ENCODE data around the gene CPN2.

Gene CPN2

GRCh38 chr3:194355379-194355778 is 4.3 kb upstream of the CPN2 start:
- POLR2A ChIA-PET: interaction anchor here (0.7 kb wide), 1 partner anchor 23 kb away, joined by 3 read pairs; no protein-coding TSS in a partner anchor
- DNase-seq (ENCODE audit: low read depth, low spot score): no peak
- CTCF ChIA-PET: interaction anchor here (1.0 to 17.5 kb wide), 3 partner anchors 13 to 49 kb away, joined by 3 to 274 read pairs (median 4); no protein-coding TSS in a partner anchor
- no peak overlapping the region for H3K4me3 ChIP-seq (ENCODE audit: low read depth, low read length)
- TF ChIP-seq, protein P1, sequence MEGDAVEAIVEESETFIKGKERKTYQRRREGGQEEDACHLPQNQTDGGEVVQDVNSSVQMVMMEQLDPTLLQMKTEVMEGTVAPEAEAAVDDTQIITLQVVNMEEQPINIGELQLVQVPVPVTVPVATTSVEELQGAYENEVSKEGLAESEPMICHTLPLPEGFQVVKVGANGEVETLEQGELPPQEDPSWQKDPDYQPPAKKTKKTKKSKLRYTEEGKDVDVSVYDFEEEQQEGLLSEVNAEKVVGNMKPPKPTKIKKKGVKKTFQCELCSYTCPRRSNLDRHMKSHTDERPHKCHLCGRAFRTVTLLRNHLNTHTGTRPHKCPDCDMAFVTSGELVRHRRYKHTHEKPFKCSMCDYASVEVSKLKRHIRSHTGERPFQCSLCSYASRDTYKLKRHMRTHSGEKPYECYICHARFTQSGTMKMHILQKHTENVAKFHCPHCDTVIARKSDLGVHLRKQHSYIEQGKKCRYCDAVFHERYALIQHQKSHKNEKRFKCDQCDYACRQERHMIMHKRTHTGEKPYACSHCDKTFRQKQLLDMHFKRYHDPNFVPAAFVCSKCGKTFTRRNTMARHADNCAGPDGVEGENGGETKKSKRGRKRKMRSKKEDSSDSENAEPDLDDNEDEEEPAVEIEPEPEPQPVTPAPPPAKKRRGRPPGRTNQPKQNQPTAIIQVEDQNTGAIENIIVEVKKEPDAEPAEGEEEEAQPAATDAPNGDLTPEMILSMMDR (IDR thresholded peaks at IDR 0.05; ENCODE audit: insufficient read depth, low read length, missing control alignments): no peak

DNA sequence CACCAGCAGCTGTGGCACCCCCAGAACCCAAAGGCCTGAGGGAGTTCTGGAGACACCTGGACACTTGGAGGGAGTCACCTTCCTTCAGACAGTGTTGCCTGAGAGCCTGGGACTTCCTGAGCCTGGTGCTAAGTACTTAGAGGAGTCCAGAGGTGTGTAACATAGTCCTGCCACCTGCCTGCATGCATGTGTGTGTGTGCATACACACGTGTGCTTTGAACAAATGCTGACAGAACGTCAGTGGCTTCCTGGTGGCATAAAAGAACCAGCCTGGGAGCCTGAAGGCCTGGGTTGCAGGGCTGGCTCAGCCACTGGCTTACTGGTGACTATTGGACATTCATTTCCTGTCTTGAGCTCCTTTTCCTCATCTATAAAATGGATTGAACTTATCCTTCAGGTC is 3.2 kb upstream of the CPN2 start:
- TF ChIP-seq, protein P1 (IDR thresholded peaks at IDR 0.05; ENCODE audit: insufficient read depth, low read length, missing control alignments): no peak
- CTCF ChIA-PET: interaction anchor here (1.2 to 17.5 kb wide), 2 partner anchors 10 to 12 kb away, joined by 4 to 274 read pairs; no protein-coding TSS in a partner anchor
- no peak overlapping the region for H3K4me3 ChIP-seq (ENCODE audit: low read depth, low read length)
- no peak for DNase-seq (ENCODE audit: low read depth, low spot score)
- POLR2A ChIA-PET: no interaction called here

DNA sequence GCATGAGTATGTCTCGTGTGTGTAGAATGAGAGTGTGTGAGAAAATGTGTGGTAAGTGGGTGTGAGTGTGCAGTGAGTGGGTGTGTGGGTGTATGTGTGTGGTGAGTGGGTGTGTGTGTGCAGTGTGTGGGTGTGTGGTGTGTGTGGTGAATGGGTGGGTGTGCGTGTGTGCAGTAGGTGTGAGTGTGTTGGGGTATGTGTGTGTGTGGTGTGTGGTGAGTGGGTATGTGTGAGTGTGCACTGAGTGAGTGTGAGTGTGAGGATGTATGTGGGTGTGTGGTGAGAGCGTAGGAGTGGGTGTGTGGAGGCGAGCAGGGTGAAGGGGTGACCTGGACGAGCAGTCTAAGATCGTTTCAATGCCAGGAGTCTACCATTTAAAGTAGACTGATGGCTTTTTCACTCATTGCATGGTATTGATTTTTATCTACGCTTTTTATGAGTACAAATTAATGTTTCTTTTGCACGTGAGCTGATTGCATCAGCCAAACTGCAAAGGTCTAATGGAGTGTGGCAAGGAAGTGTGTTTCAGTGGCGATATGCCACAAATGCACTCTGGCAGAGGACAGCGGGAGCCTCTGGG is 1.6 kb upstream of the CPN2 start:
- no peak for DNase-seq (ENCODE audit: low read depth, low spot score)
- CTCF ChIA-PET: interaction anchor here (17.5 kb wide), 1 partner anchor 10 kb away, joined by 274 read pairs; no protein-coding TSS in a partner anchor
- POLR2A ChIA-PET: no interaction called here
- H3K4me3 ChIP-seq (ENCODE audit: low read depth, low read length): no peak overlapping the region
- TF ChIP-seq, protein P1 (IDR thresholded peaks at IDR 0.05; ENCODE audit: insufficient read depth, low read length, missing control alignments): no peak

DNA sequence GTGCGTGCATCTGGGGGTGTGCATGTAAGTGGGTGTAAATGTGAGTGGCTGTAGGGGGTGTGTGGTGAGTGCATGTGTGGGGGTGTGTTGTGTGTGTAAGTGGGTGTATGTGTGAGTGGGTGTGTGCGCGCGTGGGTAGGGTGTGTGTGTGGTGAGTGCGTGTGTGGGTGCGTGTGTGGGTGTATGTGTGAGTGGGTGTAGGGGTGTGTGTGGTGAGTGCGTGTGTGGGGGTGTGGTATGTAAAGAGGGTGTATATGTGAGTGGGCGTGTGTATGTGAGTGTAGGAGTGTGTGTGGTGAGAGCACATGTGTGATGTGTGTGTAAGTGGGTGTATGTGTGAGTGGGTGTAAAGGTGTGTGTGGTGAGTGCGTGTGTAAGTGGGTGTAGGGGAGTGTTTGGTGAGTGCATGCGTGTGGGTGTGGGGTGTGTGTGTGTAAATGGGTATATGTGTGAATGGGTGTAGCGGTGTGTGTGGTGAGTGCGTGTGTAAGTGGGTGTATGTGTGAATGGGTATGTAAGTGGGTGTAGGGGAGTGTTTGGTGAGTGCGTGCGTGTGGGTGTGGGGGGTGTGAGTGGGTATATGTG is 916 bp upstream of the CPN2 start:
- no peak overlapping the region for H3K4me3 ChIP-seq (ENCODE audit: low read depth, low read length)
- POLR2A ChIA-PET: no interaction called here
- DNase-seq (ENCODE audit: low read depth, low spot score): no peak
- CTCF ChIA-PET: interaction anchor here (3.4 kb wide), 1 partner anchor 12 kb away, joined by 31 read pairs; no protein-coding TSS in a partner anchor
- TF ChIP-seq, protein P1 (IDR thresholded peaks at IDR 0.05; ENCODE audit: insufficient read depth, low read length, missing control alignments): no peak

DNA sequence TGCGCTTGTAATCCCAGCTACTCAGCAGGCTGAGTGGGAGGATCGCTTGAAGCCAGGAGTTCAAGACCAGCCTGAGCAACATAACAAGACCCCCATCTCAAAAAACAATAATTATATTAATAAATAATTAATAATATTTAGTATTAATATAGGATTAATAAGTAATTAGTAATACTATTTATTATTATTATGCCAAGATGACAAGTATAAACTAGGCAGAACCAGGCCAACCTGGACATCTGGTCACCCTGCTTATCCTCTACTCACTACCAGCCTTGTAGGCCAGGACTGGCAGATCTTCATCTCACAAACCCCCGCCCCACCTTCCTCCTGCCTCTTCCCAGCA is 429 bp downstream of the CPN2 start:
- TF ChIP-seq, protein P1 (IDR thresholded peaks at IDR 0.05; ENCODE audit: insufficient read depth, low read length, missing control alignments): no peak
- DNase-seq (ENCODE audit: low read depth, low spot score): no peak
- POLR2A ChIA-PET: interaction anchor here (0.7 to 1.5 kb wide), 3 partner anchors 14 to 289 kb away, joined by 3 to 8 read pairs (median 4); no protein-coding TSS in a partner anchor
- H3K4me3 ChIP-seq (ENCODE audit: low read depth, low read length): no peak overlapping the region
- CTCF ChIA-PET: interaction anchor here (0.9 to 3.4 kb wide), 10 partner anchors 10 to 245 kb away, joined by 3 to 31 read pairs (median 4); partner anchors contain the start of gene GP5

DNA sequence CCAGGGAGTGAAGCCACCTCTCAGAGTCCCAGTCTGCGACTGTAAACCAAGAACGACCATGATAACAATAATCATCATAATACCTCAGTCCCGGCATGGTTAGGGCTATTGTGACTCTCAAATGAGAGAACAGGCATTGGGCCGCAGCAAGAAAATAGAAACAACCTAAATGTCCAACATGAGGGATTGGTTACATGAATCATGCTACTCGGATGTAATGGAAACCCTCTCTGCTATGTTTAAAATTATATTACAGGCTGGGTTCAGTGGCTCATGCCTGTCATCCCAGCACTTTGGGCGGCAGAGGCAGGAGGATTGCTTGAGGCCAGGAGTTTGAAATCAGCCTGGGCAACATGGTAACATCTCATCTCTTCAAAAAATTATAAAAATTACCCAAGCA is 2.8 kb downstream of the CPN2 start:
- POLR2A ChIA-PET: no interaction called here
- TF ChIP-seq, protein P1 (IDR thresholded peaks at IDR 0.05; ENCODE audit: insufficient read depth, low read length, missing control alignments): no peak
- no peak overlapping the region for H3K4me3 ChIP-seq (ENCODE audit: low read depth, low read length)
- CTCF ChIA-PET: interaction anchor here (1.6 kb wide), 1 partner anchor 9 kb away, joined by 3 read pairs; no protein-coding TSS in a partner anchor
- DNase-seq (ENCODE audit: low read depth, low spot score): no peak

All from AG04449 (cell line).